Measurements from ENCODE around the gene SLC38A1.

SLC38A1 gene

GRCh38 chr12:46221255-46222128 is 47.4 kb downstream of the SLC38A1 start:
- no peak for TF ChIP-seq CTCF (IDR thresholded peaks at IDR 0.05)
- H3K27ac ChIP-seq, result peak overlapping the region; percentile 87
- peak overlapping the region; percentile 52 for H3K4me2 ChIP-seq (ENCODE audit: low read length)
- no peak overlapping the region for H3K9ac ChIP-seq
- H3K4me1 ChIP-seq, result peaks cover 43% of the 10 kb centered on the region
- H3K9me3 ChIP-seq (ENCODE audit: control insufficient read depth, low read length), result no peaks in the 10 kb centered on the region
- no peaks in the 10 kb centered on the region for H3K36me3 ChIP-seq (ENCODE audit: control insufficient read depth, insufficient read depth, low read length)
- H3K79me2 ChIP-seq, result peaks cover 4% of the 10 kb centered on the region
- H2AFZ ChIP-seq, result peak overlapping the region; percentile 59
- no peaks in the 10 kb centered on the region for H3K27me3 ChIP-seq (ENCODE audit: control insufficient read depth, insufficient read depth, low read length)
- H3K4me3 ChIP-seq (ENCODE audit: low read depth, low read length), result no peak overlapping the region

- H3K9ac ChIP-seq, result no peak overlapping the region
- no peaks in the 10 kb centered on the region for H3K27me3 ChIP-seq (ENCODE audit: control insufficient read depth, insufficient read depth, low read length)
- no peak overlapping the region for H3K4me3 ChIP-seq (ENCODE audit: low read depth, low read length)
- H3K79me2 ChIP-seq, result peaks cover 11% of the 10 kb centered on the region
- H3K27ac ChIP-seq, result peak overlapping the region; percentile 87
- H3K36me3 ChIP-seq (ENCODE audit: control insufficient read depth, insufficient read depth, low read length), result no peaks in the 10 kb centered on the region
- TF ChIP-seq CTCF (IDR thresholded peaks at IDR 0.05), result no peak
- H3K4me1 ChIP-seq, result peaks cover 46% of the 10 kb centered on the region
- no peak overlapping the region for H3K4me2 ChIP-seq (ENCODE audit: low read length)
- peak overlapping the region; percentile 10 for H2AFZ ChIP-seq
- H3K9me3 ChIP-seq (ENCODE audit: control insufficient read depth, low read length), result no peaks in the 10 kb centered on the region
These were observed 48.8 kb downstream of the SLC38A1 start for GRCh38 chr12:46219877-46220655.

- no peak for TF ChIP-seq CTCF (IDR thresholded peaks at IDR 0.05)
- Histone ChIP-seq H3K4me2 (ENCODE audit: low read length) (no peak overlapping the region), H3K4me1 (peaks cover 46% of the 10 kb centered on the region), H3K36me3 (ENCODE audit: control insufficient read depth, insufficient read depth, low read length) (no peaks in the 10 kb centered on the region), H2AFZ (peak overlapping the region; percentile 10), H3K79me2 (peaks cover 16% of the 10 kb centered on the region), H3K9ac (no peak overlapping the region), H3K27ac (peak overlapping the region; percentile 87), H3K4me3 (ENCODE audit: low read depth, low read length) (no peak overlapping the region), H3K27me3 (ENCODE audit: control insufficient read depth, insufficient read depth, low read length) (no peaks in the 10 kb centered on the region), H3K9me3 (ENCODE audit: control insufficient read depth, low read length) (no peaks in the 10 kb centered on the region)
These were observed 49.5 kb downstream of the SLC38A1 start for GRCh38 chr12:46219132-46219876.

GRCh38 chr12:46218322-46219095 is 50.3 kb downstream of the SLC38A1 start:
- Histone ChIP-seq H3K27me3 (ENCODE audit: control insufficient read depth, insufficient read depth, low read length) (no peaks in the 10 kb centered on the region), H2AFZ (no peak overlapping the region), H3K4me2 (ENCODE audit: low read length) (no peak overlapping the region), H3K4me3 (ENCODE audit: low read depth, low read length) (no peak overlapping the region), H3K4me1 (peaks cover 46% of the 10 kb centered on the region), H3K36me3 (ENCODE audit: control insufficient read depth, insufficient read depth, low read length) (no peaks in the 10 kb centered on the region), H3K27ac (peak overlapping the region; percentile 87), H3K79me2 (peaks cover 21% of the 10 kb centered on the region), H3K9ac (no peak overlapping the region), H3K9me3 (ENCODE audit: control insufficient read depth, low read length) (no peaks in the 10 kb centered on the region)
- no peak for TF ChIP-seq CTCF (IDR thresholded peaks at IDR 0.05)

All from parathyroid adenoma (tissue), 2 donors.